ENCODE measurements around the gene ASCC2.
"Not testable (repeated sequence)": the region's sequence is repeated elsewhere in the genome, so short reads cannot be mapped to it uniquely, and the experiment has no call there.

ASCC2 gene

DNA sequence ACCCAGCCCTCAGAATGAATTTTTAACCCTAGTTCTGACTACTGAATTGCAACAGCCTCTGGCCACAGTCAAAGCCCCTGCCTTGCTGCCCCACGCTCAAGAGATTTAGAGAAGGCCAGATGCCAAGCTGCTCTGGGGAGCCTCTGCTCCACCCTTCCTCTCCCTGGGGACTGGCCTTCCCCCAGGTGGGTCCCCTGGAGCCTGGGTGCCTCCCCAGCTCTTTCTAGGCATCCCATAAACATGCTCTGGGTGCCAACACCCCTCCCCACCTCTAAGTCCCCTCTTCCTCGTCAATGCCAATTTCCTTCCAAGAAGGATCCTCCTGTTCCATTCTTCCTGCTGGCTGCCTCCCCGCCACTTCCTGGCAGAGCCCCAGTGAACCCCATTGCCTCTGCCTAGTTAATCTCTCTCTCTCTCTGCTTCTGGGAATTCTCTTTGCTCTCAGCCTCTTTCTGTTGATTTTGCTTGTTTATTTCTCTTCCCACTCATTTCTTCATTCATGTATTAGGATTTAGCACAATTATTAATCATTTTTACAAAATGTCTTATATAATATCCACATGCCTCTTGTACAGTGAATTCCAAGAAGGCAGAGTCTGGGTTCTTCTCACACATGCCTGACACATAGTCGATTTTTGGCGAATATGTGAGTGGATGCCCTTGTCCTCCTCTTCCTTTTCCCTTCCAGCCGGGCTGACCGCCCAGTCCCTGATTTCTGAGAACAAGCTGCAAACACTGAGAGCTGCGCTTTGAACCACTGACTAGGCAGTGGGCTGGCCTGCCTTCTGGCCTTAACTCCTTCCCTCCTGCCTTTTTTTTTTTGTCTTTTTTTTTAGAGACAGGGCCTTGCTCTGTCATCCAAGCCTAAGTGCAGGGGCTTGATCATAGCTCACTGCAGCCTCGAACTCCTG, 53.4 kb downstream of the ASCC2 start:
- peak; percentile 48 for DNase-seq (ENCODE audit: low spot score)

DNA sequence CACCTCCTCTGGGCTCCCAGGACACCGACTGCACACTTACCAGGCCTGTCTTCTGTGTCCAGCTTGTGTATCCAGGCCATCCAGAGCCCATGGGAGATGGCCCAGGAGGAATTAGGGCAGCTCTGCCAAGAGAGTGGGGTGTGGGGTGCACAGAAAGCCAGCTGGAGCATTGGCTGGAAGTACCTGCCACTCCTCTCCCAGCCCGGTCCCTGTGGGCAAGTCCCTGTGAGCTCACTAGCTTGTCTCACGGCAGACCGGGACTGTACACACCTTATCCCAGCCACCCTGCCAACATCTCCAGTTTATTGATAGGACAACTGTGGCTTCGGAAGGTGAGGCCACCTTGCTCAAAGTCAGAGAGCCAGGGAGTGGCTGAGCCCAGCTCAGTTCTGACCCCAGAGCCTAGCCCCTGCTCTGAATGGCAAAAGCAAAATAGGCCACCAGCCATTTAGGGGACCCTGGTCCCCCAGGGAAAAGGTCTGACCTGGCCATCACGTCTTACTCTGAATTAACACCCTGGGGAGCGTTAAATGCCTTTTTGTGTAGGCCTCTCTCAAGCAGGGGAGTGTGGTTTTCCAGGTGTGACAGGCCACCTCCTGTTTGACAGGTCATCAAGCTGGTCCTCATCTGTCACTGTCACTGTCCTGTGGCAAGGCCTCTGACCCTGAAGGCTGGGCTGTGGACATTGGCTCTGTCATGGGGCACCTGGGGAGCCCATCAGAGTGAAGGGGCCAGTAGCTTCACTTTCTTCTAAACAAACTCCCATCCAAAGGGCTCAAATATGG, 55.8 kb downstream of the ASCC2 start:
- peak; percentile 79 for DNase-seq (ENCODE audit: low spot score)

DNA sequence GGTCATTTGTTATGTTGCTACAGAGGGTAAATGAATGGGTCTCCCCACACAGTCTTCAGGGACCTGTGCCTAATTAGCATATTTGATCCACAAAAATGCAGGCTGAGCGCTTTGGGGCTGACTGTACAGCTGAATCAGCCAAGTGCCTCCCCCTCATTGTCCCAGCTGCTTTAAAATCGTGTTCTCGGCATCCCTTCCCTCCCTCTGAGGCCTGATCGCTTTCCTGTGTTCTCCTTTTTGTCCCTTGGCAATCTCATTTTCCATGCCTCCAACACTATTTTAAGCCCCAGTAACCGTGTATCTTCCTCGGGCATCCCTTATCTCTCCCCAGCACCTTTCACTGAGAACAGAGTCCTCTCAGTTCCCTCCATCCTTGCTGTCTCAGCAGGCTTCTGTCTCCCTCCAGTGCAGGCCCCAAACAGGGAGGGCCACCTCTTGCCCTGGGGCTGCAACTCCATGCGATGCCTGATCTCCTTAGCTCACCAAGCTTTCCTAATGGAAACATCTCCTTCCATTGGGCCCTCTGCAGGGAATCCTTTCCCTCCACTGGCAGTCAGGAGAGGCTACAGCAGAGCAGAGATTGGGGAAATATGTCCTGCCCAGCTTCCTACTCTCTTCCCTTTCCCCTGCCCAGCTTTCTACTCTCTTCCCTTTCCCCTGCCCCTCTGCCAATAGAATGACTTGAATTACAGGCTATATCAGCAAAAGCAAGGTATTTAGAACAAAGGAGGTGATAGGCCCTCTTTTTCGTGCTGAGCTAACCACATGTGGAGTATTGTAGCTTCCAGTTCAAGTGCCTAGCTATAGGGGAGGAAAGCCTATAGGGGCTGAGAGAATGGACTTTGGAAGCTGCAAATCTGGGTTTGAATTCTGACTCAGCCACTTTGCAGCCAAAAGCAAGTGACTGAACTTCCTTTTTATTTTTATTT, 57.1 kb downstream of the ASCC2 start:
- DNase-seq (ENCODE audit: low spot score), result peak; percentile 90

DNA sequence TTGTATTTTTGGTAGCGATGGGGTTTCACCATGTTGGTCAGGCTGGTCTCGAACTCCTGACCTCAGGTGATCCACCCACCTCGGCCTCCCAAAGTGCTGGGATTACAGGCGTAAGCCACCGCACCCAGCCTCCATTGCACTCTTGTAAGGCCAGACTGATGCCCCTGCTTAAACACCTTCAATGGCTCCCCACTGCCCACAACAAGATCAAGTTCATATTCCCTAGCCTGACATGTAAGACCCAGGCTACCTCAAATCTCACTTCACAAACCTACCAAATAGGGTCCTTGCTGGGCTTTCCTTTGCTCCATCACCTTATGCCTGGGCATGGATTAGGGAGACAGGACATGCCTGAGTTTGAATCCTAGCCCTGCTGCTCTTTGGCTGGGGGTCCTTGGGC, 57.9 kb downstream of the ASCC2 start:
- DNase-seq (ENCODE audit: low spot score), result no peak

DNA sequence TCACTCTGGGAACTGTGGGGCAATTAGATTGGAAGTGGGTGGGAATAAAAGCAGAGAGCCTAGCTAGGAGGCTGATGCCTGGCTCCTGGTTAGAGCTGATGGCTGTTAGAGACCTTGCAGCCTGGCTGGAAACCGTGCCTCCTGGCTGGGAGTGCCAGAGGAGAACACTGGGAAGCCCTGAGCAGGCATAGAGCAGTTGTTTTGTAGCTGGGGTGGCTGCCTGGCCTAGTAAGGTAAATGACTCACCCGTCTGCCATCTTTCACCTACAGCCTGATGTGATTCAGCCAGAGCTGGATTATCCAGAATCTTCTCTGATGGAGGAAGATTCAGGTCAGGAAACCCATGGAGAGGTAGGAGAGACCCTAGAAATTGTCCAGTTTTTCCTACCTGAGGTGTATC, 64.8 kb downstream of the ASCC2 start:
- peak; percentile 40 for DNase-seq (ENCODE audit: low spot score)

DNA sequence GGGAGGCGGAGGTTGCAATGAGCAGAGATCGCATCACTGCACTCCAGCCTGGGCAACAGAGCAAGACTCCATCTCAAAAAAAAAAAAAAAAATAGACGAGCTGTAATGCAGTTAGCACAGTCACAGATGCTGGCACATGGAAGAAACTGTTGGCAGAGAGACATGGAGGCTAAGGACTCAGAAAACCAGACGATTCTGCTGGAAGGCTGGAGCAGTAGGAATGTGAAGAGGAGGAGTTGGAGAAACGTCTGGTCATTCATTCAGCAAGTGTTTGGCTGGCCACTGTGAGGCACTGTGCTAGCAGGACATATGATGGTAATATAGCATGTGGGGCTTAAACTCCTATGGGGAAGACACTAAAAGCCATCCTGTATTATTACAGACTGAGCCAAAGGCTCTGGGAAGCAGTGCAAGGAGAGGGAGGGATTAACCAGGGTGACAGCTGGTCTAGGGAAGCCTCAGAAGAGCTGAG, 65.9 kb downstream of the ASCC2 start:
- DNase-seq (ENCODE audit: low spot score), result peak; percentile 86

DNA sequence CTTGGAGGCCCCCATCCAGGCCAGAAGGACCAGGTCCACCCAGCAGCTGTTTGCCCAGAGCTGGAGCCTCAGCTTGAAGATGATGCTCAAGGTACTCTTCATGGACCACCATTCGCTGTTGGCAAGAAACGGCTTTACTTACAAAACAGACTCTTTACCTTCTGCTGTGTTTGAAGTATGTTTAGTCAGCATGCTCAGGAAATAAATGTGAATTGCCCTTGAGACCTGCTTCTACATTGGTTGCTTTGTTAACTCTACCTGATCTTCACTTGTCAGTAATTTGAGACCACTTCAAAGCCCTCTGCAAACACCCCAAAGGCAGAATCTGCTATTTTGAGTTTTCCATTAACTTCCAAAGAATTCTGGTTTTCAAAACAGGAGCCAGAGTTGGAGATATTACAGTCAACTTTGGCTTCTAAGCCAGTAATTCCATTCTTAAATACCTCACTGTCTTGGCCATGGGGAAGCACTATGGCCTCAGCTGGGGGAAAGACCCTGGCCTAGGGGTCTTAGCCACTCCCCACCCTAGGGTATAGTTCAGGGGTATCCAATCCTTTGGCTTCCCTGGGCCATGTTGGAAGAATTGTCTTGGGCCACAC, 68.3 kb downstream of the ASCC2 start:
- DNase-seq (ENCODE audit: low spot score), result no peak

DNA sequence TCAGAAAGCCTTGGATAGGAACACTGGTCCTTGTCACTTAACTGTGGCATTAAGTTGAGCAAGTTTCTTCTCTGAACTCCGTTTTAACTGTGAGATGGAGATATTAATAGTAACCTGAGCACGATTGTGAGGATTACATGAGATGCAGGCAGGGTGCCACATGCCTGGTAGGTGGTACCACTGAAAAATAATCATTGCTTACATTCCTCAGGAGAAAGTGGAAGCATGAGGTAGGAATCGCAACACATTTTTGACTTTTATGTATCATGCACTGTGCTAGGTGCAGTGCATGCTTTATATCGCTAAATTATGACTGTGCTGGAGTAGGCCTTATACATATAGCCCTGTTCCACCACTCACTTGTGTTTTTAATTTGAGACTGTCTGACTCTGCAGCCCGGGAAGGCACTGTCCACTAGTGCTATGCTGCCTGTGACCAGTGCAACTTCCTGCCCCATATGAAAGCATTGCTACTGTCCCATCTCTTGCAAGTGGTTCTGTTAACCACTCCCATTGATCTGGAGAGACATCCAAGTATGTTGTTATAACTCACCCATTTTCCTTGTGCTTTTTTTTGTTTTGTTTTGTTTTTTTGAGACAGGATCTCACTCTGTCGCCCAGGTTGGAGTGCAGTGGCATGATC, 69.9 kb downstream of the ASCC2 start:
- DNase-seq (ENCODE audit: low spot score), result no peak

DNA sequence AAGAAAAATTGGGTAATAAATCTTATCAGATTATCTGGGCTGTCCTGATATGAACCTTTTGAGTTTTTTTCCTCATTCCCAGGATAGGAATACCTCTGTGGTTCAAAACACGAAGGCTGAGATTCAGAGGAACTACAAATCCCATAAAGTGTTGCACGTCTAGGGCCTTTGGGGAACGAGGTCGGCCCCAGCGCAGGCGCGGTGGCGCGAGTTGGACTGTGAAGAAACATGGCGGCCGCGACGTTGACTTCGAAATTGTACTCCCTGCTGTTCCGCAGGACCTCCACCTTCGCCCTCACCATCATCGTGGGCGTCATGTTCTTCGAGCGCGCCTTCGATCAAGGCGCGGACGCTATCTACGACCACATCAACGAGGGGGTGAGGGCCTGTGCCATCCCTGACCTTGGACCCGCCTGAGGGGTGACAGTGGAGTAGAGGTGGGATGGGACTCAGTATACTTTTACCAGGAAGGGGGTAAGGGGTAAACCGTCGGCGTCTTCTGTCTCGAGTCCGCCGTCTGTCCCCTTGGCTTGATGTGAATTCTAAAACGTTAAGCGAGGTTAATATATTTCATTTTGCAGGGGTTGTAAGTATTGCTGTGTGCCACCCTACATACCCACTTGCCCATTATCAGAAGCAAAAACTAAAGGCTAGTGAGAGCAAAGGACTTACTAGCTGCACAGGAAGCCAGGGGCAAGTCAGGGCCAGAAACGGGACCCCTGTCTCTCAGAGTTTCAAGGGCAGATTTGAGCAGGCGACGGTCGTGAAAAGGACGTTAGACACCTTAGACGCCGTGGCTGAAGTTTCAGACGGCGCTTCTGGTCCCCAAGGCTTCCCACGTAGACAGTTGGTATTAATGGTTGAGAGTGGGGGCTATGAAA, 70.7 kb downstream of the ASCC2 start, which contains the start of gene UQCR10:
Gene UQCR10 (plus strand): TSS at position 199 of the 881 bp plus-strand sequence. CDS start 30 bp downstream, at position 229.
- DNase-seq (ENCODE audit: low spot score), result peak; percentile 96

DNA sequence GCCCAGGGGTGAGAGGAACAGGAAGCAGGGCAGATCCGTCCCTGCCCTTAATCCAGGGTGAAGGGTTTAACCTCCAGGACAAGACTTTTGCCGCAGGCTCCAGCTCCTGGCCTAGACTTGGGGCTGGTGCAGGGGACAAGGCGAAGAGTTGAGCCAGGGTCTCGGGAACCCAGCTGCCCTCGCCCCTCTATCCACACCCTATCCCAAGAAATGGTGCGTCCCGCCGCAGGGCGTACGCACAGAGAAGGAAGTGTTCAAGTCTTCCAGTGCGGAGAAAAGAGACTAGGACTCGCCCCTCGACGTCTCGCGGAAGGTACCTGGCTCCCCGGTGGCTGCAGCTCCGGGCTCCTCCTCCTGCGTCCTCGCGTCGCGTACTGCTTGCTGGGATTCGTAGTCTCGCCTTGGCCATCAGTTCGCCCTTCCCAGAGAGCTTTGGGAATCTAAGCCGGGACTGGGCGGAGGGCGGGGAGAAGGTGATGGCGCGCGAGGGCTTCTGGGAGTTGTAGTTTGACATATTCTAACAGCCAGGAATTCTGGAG, 71.4 kb downstream of the ASCC2 start, which contains the start of gene ZMAT5:
Gene ZMAT5 (minus strand): TSS at position 376 of the 539 bp plus-strand sequence. CDS start 18,463 bp downstream, outside the sequence.
- DNase-seq (ENCODE audit: low spot score), result peak; percentile 99

DNA sequence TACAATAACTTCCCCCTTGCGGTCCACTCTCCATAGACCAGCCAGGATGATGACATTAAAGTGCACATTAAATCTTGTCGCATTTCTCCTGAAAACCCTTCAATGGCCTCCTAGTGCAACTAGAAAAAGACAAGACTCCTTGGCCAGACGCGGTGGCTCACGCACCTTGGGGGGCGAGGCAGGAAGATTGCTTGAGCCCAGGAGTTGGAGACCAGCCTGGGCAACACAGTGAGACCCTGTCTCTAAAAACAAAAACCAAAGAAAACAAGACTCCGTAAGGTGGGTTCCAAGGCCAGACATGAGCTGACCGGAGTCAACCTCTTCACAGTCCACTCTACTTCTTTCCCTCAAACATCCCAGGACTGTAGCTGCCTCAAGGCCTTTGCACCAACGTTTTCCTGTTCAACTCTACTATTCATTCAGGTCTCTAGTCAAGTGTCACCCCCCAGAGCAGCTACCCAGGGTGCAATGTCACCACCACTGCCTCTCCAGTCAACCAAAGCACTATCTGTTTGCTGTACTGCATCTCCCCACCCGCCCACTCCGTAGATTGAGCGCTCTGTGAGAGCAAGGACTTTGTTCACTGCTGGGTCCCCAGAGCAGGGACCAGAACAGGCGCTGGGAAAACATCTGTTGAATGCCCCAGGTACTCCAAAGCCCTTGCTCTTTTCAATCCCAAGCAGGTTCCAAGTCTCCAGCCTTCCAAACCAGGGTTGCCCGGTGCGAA, 72.0 kb downstream of the ASCC2 start:
- peak; percentile 32 for DNase-seq (ENCODE audit: low spot score)

DNA sequence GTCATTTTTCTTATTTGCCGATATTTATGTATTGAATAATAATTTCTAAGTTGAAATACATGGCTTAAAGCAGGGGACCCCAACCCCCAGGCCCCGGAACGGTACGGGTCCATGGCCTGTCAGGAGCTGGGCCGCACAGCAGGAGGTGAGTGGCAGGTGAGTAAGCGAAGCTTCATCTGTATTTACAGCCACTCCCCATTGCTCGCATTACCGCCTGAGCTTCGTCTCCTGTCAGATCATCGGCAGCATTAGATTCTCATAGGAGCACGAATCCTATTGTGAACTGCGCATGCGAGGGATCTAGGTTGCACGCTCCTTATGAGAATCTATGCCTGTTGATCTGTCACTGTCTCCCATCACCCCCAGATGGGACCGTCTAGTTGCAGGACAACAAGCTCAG, 75.8 kb downstream of the ASCC2 start:
- no peak for DNase-seq (ENCODE audit: low spot score)

DNA sequence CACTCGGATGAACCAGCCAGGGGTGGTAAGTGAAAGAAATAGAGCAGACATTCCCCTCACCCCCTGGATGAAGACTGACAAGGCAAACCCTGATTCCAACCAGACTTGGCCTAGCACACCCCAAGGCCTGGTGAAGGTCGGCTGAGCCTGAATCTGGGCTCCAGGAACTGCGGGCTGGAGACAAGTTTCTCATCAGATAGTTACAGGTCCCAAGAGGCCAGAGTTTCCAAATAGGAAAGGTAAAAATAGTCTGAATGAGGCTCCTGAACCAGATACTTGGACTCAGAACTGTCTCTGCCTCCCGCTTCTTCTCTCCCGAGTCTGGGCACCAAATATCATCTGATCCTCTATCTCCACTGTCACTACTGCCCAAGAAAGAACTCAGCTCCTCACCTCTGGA, 79.1 kb downstream of the ASCC2 start:
- no peak for DNase-seq (ENCODE audit: low spot score)

DNA sequence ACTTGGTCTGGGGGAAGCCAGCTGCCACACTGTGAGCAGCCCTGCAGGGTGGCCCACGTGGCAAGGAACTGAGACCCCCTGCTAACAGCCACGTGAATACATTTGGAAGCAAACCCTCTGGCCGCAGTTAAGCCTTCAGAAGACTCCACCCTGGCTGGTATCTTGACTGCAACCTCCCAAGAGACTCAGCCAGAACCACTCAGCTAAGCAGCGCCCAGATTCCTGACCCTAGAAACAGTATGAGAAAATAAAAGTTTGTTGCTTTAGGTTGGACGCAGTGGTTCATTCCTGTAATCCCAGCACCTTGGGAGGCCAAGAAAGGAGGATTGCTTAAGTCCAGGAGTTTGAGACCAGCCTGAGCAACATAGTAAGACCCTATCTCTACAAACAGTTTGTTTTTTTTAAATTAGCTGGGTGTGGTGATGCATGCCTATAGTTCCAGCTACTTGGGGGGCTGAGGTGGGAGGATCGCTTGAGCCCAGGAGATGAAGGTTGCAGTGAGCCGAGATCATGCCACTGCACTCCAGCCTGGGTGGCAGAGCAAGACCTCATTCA, 79.9 kb downstream of the ASCC2 start:
- DNase-seq (ENCODE audit: low spot score), result no peak

DNA sequence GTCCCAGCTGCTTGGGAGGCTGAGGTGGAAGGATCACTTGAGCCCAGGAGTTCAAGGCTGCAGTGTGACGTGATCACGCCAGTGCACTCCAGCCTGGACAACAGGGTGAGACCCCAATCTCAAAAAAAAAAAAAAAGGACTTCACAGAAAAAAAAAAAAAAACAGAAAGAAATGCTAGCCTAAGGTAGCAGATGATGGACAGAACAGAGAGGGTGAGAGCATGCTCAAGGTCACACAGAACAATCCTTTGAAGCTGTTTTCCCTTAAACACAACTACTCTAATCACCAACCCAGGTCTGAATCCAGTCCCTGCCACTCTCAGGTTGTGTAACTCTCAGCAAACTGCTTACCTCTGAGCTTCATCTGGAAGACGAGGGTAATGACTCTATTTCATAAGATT, 81.0 kb downstream of the ASCC2 start:
- no peak for DNase-seq (ENCODE audit: low spot score)

DNA sequence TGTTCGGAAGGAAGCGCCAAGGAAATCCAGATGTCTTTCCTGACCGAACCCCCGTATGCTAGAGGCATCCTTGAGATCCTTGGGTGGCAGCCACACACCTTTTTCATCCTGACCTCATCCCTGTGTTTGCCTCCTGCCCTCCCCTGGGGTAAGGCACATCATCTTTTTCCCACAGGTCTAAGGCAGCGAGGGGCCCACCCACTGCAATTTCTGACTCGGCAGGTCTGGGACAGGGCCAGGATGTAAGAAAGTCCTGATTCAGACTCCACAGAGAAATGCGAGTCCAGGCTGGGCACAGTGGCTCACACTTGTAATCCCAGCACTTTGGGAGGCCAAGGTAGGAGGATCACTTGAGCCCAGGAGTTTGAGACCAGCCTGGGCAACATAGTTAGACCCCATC, 81.7 kb downstream of the ASCC2 start:
- no peak for DNase-seq (ENCODE audit: low spot score)

DNA sequence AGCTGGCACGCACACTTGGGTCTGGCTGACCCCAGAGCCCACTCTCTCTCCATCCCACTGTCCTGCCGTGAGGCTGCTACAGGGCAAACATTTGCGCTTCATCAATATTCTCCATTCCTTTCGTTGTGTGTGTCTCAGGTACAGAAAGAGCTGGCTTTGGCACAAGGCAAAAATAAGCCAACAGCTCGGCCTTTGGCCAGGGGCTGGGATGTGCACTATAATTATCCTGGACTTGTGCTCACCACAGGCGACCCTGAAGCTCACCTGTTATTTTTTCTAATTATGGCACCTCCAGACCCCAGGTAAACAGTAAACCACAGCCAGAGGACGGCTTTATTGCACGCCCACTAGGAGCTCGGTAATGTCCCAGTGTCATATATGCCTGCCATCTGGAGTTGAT, 82.2 kb downstream of the ASCC2 start:
- DNase-seq (ENCODE audit: low spot score), result no peak

DNA sequence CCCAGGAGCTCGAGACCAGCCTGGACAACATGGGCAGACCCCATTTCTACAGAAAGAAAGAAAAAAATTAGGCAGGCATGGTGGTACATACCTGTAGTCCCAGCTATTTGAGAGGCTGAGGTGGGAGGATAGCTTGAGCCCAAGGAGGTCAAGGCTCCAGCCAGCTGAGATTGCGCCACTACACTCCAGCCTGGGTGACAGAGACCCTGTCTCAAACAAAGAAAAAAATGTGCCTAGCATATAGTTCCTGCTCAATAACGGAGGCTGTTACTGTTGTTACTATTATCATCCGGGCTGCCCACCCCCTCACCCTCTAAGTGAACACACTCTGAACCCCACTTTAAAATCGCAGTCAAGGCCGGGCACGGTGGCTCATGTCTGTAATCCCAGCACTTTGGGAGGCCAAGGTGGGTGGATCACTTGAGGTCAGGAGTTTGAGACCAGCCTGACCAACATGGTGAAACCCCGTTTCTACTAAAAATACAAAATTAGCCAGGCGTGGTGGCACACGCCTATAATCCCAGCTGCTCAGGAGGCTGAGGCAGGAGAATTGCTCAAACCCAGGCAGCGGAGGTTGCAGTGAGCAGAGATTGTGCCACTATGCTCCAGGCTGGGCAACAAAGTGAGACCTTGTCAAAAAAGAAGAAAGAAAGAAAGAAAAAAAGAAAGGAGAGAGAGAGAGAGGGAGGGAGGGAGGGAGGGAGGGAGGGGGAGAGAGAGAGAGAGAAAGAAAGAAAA, 83.2 kb downstream of the ASCC2 start:
- not testable (repeated sequence) for DNase-seq (ENCODE audit: low spot score)
